Hepatocyte (in vitro differentiated cells): ENCODE data around the gene NIN. TPM values are rescaled to one million over a fixed set of nuclear protein-coding genes. Genes with fewer than 3 reads are reported as not detected.
"Not testable (repeated sequence)": the region's sequence is repeated elsewhere in the genome, so short reads cannot be mapped to it uniquely, and the experiment has no call there.

Experiments
- DNase-seq: peaks from one replicate; pipeline ENCODE4 v3.0.0-alpha.2; 2016; ENCODE audit warnings: low spot score
- H2AFZ ChIP-seq: fragments of 200-600 bp; sonication (generic); 2 replicates; pipeline ENCODE4 v1.6.0; 2016; ENCODE audit warnings: antibody characterized with exemption, mild to moderate bottlenecking
- H3K27ac ChIP-seq: fragments of 200-600 bp; sonication (generic); 2 replicates; pipeline ENCODE4 v1.5.1; 2016; ENCODE audit warnings: mild to moderate bottlenecking
- H3K27me3 ChIP-seq: fragments of 200-600 bp; sonication (generic); 2 replicates; pipeline ENCODE4 v1.6.1; 2016
- H3K36me3 ChIP-seq: fragments of 200-600 bp; sonication (generic); replicated peaks from 2 replicates; pipeline ENCODE4 v1.5.1; 2016; ENCODE audit warnings: low read depth; ENCODE audit not compliant: insufficient read depth
- H3K4me1 ChIP-seq: fragments of 200-600 bp; sonication (generic); 2 replicates; pipeline ENCODE4 v1.5.1; 2016; ENCODE audit warnings: mild to moderate bottlenecking, moderate library complexity; ENCODE audit not compliant: insufficient read depth
- H3K4me2 ChIP-seq: fragments of 200-600 bp; sonication (generic); 2 replicates; pipeline ENCODE4 v1.6.0; 2016
- H3K4me3 ChIP-seq: fragments of 200-600 bp; sonication (generic); 2 replicates; pipeline ENCODE4 v1.5.1; 2016; ENCODE audit warnings: mild to moderate bottlenecking
- H3K79me2 ChIP-seq: fragments of 200-600 bp; sonication (generic); 2 replicates; pipeline ENCODE4 v1.6.0; 2017; ENCODE audit warnings: mild to moderate bottlenecking
- H3K9me2 ChIP-seq: fragments of 200-600 bp; sonication (generic); replicated peaks from 2 replicates; pipeline ENCODE4 v1.6.0; 2017; ENCODE audit warnings: mild to moderate bottlenecking; ENCODE audit not compliant: insufficient read depth
- H3K9me3 ChIP-seq: fragments of 200-600 bp; sonication (generic); 2 replicates; pipeline ENCODE4 v1.5.1; 2016; ENCODE audit warnings: low read depth, mild to moderate bottlenecking
- H4K20me1 ChIP-seq: fragments of 200-600 bp; sonication (generic); 2 replicates; pipeline ENCODE4 v1.6.0; 2016; ENCODE audit warnings: mild to moderate bottlenecking; ENCODE audit not compliant: insufficient read depth, poor library complexity, severe bottlenecking
- CTCF ChIP-seq: fragments of 200-600 bp; sonication (generic); IDR thresholded peaks from 2 replicates; pipeline ENCODE4 v1.5.1; 2016; ENCODE audit warnings: antibody characterized with exemption, mild to moderate bottlenecking; ENCODE audit not compliant: poor library complexity
- EZH2 ChIP-seq: fragments of 200-600 bp; sonication (generic); IDR thresholded peaks from 2 replicates; pipeline ENCODE4 v1.6.1; 2016; ENCODE audit warnings: antibody characterized with exemption, mild to moderate bottlenecking, borderline replicate concordance
- EZH2phosphoT487 ChIP-seq: fragments of 200-600 bp; sonication (generic); IDR thresholded peaks from one replicate; pipeline ENCODE4 v1.6.1; 2018; ENCODE audit warnings: antibody characterized with exemption, mild to moderate bottlenecking, low read depth, moderate library complexity; ENCODE audit not compliant: unreplicated experiment, severe bottlenecking
- WGBS: methylation state at CpG from one replicate; pipeline ENCODE4 v1.1.6; 2016; ENCODE audit warnings: low lambda C conversion rate; ENCODE audit errors: missing lambda C conversion rate; 5-methylcytosine and 5-hydroxymethylcytosine counted together
- polyA plus RNA-seq: library from polyadenylated mRNA; unstranded; fragments of >200 nt; fragmentation: Nextera tagmentation; extraction: Ambion mirVana; gene quantifications from 2 replicates; pipeline ENCODE4 v1.2.1, GENCODE V29; 2016
- total RNA-seq: library from RNA; depleted of rRNA; stranded (reverse); fragments of >200 nt; gene quantifications from 2 replicates; pipeline ENCODE4 v1.2.3, GENCODE V29; 2014

Gene NIN
- total and polyA plus RNA-seq, 2 experiments from 2014 or later = 4.2 to 11.6 TPM

- Histone ChIP-seq H3K9me2 (no peaks in the 10 kb centered on the region), H3K79me2 (no peaks in the 10 kb centered on the region), H2AFZ (no peak overlapping the region), H3K4me2 (no peak overlapping the region), H3K4me1 (no peaks in the 10 kb centered on the region), H3K27ac (no peak overlapping the region), H4K20me1 (no peaks in the 10 kb centered on the region), H3K4me3 (no peak overlapping the region), H3K36me3 (no peaks in the 10 kb centered on the region), H3K27me3 (peaks cover 6% of the 10 kb centered on the region), H3K9me3 (no peaks in the 10 kb centered on the region)
- TF ChIP-seq EZH2phosphoT487 (no peak), CTCF (no peak), EZH2 (no peak)
- WGBS = 69% methylated on average over 4 of the region's 4 CpGs
- no peak for DNase-seq
Measured at GRCh38 chr14:50697659-50698290, 133.2 kb downstream of the NIN start.

- H3K4me2 ChIP-seq, H3K27ac ChIP-seq, H3K36me3 ChIP-seq, H3K9me2 ChIP-seq, H3K4me3 ChIP-seq, H3K9me3 ChIP-seq, H2AFZ ChIP-seq, DNase-seq, H3K79me2 ChIP-seq, H4K20me1 ChIP-seq, H3K4me1 ChIP-seq, H3K27me3 ChIP-seq: not testable (repeated sequence)
- WGBS = 98% methylated on average over 3 of the region's 3 CpGs
Measured at GRCh38 chr14:50694260-50694659, 136.7 kb downstream of the NIN start.

GRCh38 chr14:50688875-50689274 lies 142.1 kb downstream of the NIN start:
- TF ChIP-seq EZH2 (no peak), EZH2phosphoT487 (no peak), CTCF (no peak)
- Histone ChIP-seq H3K9me2 (no peaks in the 10 kb centered on the region), H3K4me2 (no peak overlapping the region), H3K27ac (no peak overlapping the region), H4K20me1 (no peaks in the 10 kb centered on the region), H3K27me3 (no peaks in the 10 kb centered on the region), H2AFZ (no peak overlapping the region), H3K4me1 (no peaks in the 10 kb centered on the region), H3K79me2 (no peaks in the 10 kb centered on the region), H3K36me3 (no peaks in the 10 kb centered on the region), H3K4me3 (no peak overlapping the region), H3K9me3 (no peaks in the 10 kb centered on the region)
- no peak for DNase-seq
- WGBS = 89% methylated on average over 1 of the region's 1 CpG

- Histone ChIP-seq H3K27me3 (no peaks in the 10 kb centered on the region), H3K4me1 (no peaks in the 10 kb centered on the region), H3K9me3 (no peaks in the 10 kb centered on the region), H2AFZ (no peak overlapping the region), H3K36me3 (no peaks in the 10 kb centered on the region), H3K4me3 (no peak overlapping the region), H3K4me2 (no peak overlapping the region), H3K27ac (no peak overlapping the region), H3K79me2 (no peaks in the 10 kb centered on the region), H3K9me2 (no peaks in the 10 kb centered on the region), H4K20me1 (no peaks in the 10 kb centered on the region)
- no peak for DNase-seq
- TF ChIP-seq EZH2phosphoT487 (no peak), CTCF (no peak), EZH2 (no peak)
Measured at GRCh38 chr14:50679674-50680073, 151.3 kb downstream of the NIN start.
